Gastroesophageal sphincter (tissue), 3 donors: ENCODE measurements around the gene FAM114A2.

ENCODE experiments used
- CTCF ChIP-seq, 4 experiments: fragments of 200-600 bp in 2 of 4; fragments of 450-650 bp in 2 of 4; sonication (generic) in 1 of 4; IDR thresholded peaks; one replicate each; pipeline ENCODE4 v1.5.1; 2017 to 2019; ENCODE audit warnings: antibody characterized with exemption in 4 of 4, mild to moderate bottlenecking in 2 of 4, moderate library complexity in 2 of 4
- EP300 ChIP-seq: sonication (generic); formaldehyde crosslinking; IDR thresholded peaks from one replicate; pipeline ENCODE4 v1.6.1; 2017; ENCODE audit warnings: antibody characterized with exemption, mild to moderate bottlenecking
- POLR2A ChIP-seq, 2 donors: fragments of 450-650 bp; IDR thresholded peaks; one replicate each; pipeline ENCODE4 v1.6.1; 2017; ENCODE audit warnings: antibody characterized with exemption in 2 of 2, mild to moderate bottlenecking in 2 of 2, moderate library complexity in 1 of 2
- POLR2AphosphoS5 ChIP-seq: sonication (generic); formaldehyde crosslinking; IDR thresholded peaks from one replicate; pipeline ENCODE4 v1.6.1; 2017; ENCODE audit warnings: antibody characterized with exemption

- TF ChIP-seq CTCF (IDR thresholded peaks at IDR 0.05) (no peak), POLR2AphosphoS5 (no peak), POLR2A (IDR thresholded peaks at IDR 0.05) (no peak), EP300 (no peak)
Measured at GRCh38 chr5:153981905-153982605, 56.7 kb downstream of the FAM114A2 start.
